ENCODE measurements around the gene UBR3.
"Not testable (repeated sequence)": the region's sequence is repeated elsewhere in the genome, so short reads cannot be mapped to it uniquely, and the experiment has no call there.

UBR3 gene

GRCh38 chr2:169900686-169901085 lies 73.4 kb downstream of the UBR3 start:
- no peaks in the 10 kb centered on the region for H3K4me1 ChIP-seq (ENCODE audit: control insufficient read depth, insufficient read depth, low read length, poor library complexity, severe bottlenecking)
- H3K36me3 ChIP-seq (ENCODE audit: control insufficient read depth, insufficient read depth, low read length) = peaks cover 5% of the 10 kb centered on the region
- no peak overlapping the region for H3K4me3 ChIP-seq (ENCODE audit: extremely low read depth, insufficient read depth, low read length, poor library complexity, severe bottlenecking)
- no peak overlapping the region for H3K27ac ChIP-seq (ENCODE audit: low read depth, low read length, severe bottlenecking)
- H3K9me3 ChIP-seq (ENCODE audit: control insufficient read depth, low read length) = no peaks in the 10 kb centered on the region
- 100% methylated on average over 1 of the region's 3 CpGs for WGBS, 2 experiments (ENCODE audit: insufficient coverage in 2 of 2)

DNA sequence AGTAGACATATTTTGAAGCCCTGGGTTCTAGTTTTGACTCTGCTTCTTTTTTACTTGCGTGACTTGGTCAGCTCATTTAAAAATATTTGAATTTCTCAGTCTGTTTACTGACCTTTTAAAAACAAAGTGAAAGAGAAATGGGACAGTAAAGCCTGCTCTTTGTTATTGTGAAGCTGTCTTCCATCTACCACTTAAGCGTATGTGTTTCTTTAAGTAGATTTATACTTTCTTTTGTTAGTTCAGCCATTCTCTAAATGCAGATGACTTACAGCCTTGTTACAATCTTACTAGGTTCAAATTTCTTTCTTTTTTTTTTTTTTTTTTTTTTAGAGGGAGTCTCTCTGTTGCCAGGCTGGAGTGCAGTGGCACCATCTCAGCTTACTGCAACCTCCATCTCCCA lies 79.5 kb downstream of the UBR3 start:
- no CpG with 5 or more reads among the region's 2 CpGs for WGBS, 2 experiments (ENCODE audit: insufficient coverage in 2 of 2)
- Histone ChIP-seq H3K9me3 (ENCODE audit: control insufficient read depth, low read length) (no peaks in the 10 kb centered on the region), H3K4me3 (ENCODE audit: extremely low read depth, insufficient read depth, low read length, poor library complexity, severe bottlenecking) (no peak overlapping the region), H3K36me3 (ENCODE audit: control insufficient read depth, insufficient read depth, low read length) (peaks cover 5% of the 10 kb centered on the region), H3K27ac (ENCODE audit: low read depth, low read length, severe bottlenecking) (no peak overlapping the region), H3K4me1 (ENCODE audit: control insufficient read depth, insufficient read depth, low read length, poor library complexity, severe bottlenecking) (no peaks in the 10 kb centered on the region)

DNA sequence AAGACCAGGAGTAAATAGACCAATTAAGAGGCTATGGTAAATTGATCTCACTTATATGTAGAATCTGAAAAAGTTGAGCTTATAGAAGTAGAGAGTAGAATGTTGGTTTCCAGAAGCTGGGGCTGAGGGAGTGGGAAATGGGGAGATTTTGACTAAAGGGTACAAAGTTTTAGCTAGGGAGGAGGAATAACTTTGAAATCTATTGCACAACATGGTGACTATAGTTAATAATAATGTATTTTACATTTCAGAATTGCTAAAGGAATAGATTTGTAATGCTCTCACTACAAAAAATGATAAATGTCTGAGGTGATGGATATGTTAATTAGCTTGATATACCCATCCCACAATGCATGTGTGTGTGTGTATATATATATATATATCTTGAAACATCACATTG lies 82.1 kb downstream of the UBR3 start:
- H3K4me1 ChIP-seq (ENCODE audit: control insufficient read depth, insufficient read depth, low read length, poor library complexity, severe bottlenecking) = no peaks in the 10 kb centered on the region
- peaks cover 5% of the 10 kb centered on the region for H3K36me3 ChIP-seq (ENCODE audit: control insufficient read depth, insufficient read depth, low read length)
- no peak overlapping the region for H3K4me3 ChIP-seq (ENCODE audit: extremely low read depth, insufficient read depth, low read length, poor library complexity, severe bottlenecking)
- H3K27ac ChIP-seq (ENCODE audit: low read depth, low read length, severe bottlenecking) = no peak overlapping the region
- no peaks in the 10 kb centered on the region for H3K9me3 ChIP-seq (ENCODE audit: control insufficient read depth, low read length)

GRCh38 chr2:169910109-169910799 lies 83.0 kb downstream of the UBR3 start:
- Histone ChIP-seq H3K36me3 (ENCODE audit: control insufficient read depth, insufficient read depth, low read length) (peaks cover 6% of the 10 kb centered on the region), H3K4me1 (ENCODE audit: control insufficient read depth, insufficient read depth, low read length, poor library complexity, severe bottlenecking) (no peaks in the 10 kb centered on the region), H3K9me3 (ENCODE audit: control insufficient read depth, low read length) (no peaks in the 10 kb centered on the region), H3K4me3 (ENCODE audit: extremely low read depth, insufficient read depth, low read length, poor library complexity, severe bottlenecking) (no peak overlapping the region), H3K27ac (ENCODE audit: low read depth, low read length, severe bottlenecking) (peak overlapping the region; percentile 48)
- WGBS, 2 experiments (ENCODE audit: insufficient coverage in 2 of 2) = 83 to 84% methylated on average over 4 of the region's 7 CpGs

DNA sequence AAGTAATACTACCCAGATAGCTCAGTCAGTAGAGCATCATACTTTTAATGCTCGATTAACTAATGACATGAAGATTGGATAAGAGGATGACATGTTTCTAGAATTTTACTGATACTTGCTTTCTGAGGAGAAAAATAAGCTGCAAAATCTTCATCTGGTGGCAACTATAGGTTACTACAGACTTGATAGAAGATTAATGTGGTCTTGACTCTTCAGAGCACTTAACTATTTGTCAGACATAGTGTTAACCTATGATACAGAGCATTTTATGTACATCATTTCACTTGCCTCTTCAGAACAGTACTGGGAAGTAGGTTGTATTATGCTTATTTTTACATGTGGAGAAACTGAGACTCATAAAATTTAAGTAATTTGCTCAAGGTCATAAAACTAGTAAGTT lies 83.9 kb downstream of the UBR3 start:
- no peaks in the 10 kb centered on the region for H3K4me1 ChIP-seq (ENCODE audit: control insufficient read depth, insufficient read depth, low read length, poor library complexity, severe bottlenecking)
- no peaks in the 10 kb centered on the region for H3K9me3 ChIP-seq (ENCODE audit: control insufficient read depth, low read length)
- H3K27ac ChIP-seq (ENCODE audit: low read depth, low read length, severe bottlenecking) = no peak overlapping the region
- peaks cover 9% of the 10 kb centered on the region for H3K36me3 ChIP-seq (ENCODE audit: control insufficient read depth, insufficient read depth, low read length)
- H3K4me3 ChIP-seq (ENCODE audit: extremely low read depth, insufficient read depth, low read length, poor library complexity, severe bottlenecking) = no peak overlapping the region
- WGBS, 2 experiments (ENCODE audit: insufficient coverage in 2 of 2) = 100% methylated on average over 1 of the region's 1 CpG

DNA sequence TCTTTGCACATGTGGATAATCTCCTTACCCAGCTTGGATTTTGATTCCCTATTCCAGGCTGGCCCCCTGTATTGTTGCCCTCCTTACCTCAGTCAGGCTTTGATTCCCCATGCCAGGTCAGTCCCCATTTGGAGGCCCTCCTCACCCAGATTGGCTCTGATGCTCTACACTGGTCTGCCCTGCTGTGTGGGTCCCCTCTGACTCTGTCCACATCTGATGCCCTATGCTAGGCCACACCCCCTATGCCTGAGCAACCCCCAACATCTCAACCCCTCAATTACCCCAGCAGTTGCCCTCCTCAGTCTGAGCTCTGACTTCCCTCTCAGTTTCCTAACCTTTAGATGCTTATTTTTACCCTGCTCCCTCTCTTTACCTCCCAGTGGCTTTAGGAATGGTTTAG lies 89.4 kb downstream of the UBR3 start:
- no peak overlapping the region for H3K4me3 ChIP-seq (ENCODE audit: extremely low read depth, insufficient read depth, low read length, poor library complexity, severe bottlenecking)
- no peaks in the 10 kb centered on the region for H3K4me1 ChIP-seq (ENCODE audit: control insufficient read depth, insufficient read depth, low read length, poor library complexity, severe bottlenecking)
- no peak overlapping the region for H3K27ac ChIP-seq (ENCODE audit: low read depth, low read length, severe bottlenecking)
- peaks cover 19% of the 10 kb centered on the region for H3K36me3 ChIP-seq (ENCODE audit: control insufficient read depth, insufficient read depth, low read length)
- H3K9me3 ChIP-seq (ENCODE audit: control insufficient read depth, low read length) = no peaks in the 10 kb centered on the region

DNA sequence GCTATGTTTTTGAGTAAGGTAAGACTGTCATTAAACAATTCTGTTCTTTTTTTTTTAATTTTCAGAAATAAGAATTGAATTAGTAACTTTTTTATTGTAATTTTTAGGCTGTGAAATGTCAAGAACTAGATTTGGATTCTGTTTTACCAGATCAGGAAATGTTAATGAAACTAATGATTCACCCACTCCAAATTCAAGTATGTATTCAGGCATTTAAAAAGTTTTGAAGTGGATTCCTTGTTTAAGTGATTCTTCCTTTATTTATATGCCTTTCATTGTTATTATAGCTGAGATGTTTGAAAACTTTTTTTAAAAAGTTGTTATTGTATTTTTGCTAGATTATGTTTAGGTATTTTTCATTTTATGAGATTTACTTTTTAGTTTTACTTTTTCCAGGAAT lies 96.7 kb downstream of the UBR3 start:
- H3K9me3 ChIP-seq (ENCODE audit: control insufficient read depth, low read length) = no peaks in the 10 kb centered on the region
- H3K4me3 ChIP-seq (ENCODE audit: extremely low read depth, insufficient read depth, low read length, poor library complexity, severe bottlenecking) = no peak overlapping the region
- peaks cover 17% of the 10 kb centered on the region for H3K36me3 ChIP-seq (ENCODE audit: control insufficient read depth, insufficient read depth, low read length)

DNA sequence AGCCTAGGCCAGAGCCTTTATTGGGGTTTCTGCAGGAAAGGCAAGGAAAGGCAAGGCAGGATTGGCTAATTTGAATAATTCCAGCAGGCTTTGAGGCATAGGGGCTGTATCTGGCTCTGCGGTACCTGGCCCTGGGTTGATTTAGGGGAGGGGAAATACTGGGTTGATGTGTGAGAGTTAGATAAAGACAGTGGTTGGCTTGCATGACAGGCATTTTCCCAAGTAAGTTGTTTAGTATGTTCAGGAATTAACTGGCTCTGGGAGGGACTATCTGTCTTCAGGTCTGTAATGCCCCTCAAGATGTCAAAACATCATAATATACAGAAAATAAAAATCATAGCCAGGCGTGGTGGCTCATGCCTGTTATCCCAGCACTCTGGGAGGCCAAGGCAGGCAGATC lies 98.7 kb downstream of the UBR3 start:
- WGBS, 2 experiments (ENCODE audit: insufficient coverage in 2 of 2) = 90 to 100% methylated on average over 1 to 2 of the region's 2 CpGs
- H3K27ac ChIP-seq (ENCODE audit: low read depth, low read length, severe bottlenecking) = no peak overlapping the region
- H3K9me3 ChIP-seq (ENCODE audit: control insufficient read depth, low read length) = no peaks in the 10 kb centered on the region
- no peaks in the 10 kb centered on the region for H3K4me1 ChIP-seq (ENCODE audit: control insufficient read depth, insufficient read depth, low read length, poor library complexity, severe bottlenecking)
- peaks cover 24% of the 10 kb centered on the region for H3K36me3 ChIP-seq (ENCODE audit: control insufficient read depth, insufficient read depth, low read length)
- no peak overlapping the region for H3K4me3 ChIP-seq (ENCODE audit: extremely low read depth, insufficient read depth, low read length, poor library complexity, severe bottlenecking)

More for the DNA sequence above, 96.7 kb downstream of the UBR3 start:
- H3K4me1 ChIP-seq (ENCODE audit: control insufficient read depth, insufficient read depth, low read length, poor library complexity, severe bottlenecking) = no peaks in the 10 kb centered on the region
- no peak overlapping the region for H3K27ac ChIP-seq (ENCODE audit: low read depth, low read length, severe bottlenecking)

DNA sequence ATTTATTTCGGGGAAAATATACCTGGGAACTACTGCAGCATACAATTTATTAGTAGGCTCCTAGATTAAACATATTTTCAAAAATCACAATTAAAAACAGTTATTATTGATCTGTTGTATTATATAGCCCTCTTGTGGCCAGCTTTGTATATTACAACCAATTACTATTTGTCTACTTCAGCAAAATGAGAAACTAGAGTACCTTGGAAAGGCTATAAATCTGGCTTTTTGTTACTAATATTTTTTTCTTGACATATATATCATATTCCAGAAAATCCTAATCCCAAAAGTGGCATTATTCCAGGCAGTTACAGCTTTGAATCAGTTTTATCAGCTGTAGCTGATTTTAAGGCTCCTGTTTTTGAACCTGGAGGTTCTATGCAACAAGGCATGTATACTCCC lies 101.2 kb downstream of the UBR3 start:
- Histone ChIP-seq H3K9me3 (ENCODE audit: control insufficient read depth, low read length) (no peaks in the 10 kb centered on the region), H3K4me3 (ENCODE audit: extremely low read depth, insufficient read depth, low read length, poor library complexity, severe bottlenecking) (no peak overlapping the region), H3K36me3 (ENCODE audit: control insufficient read depth, insufficient read depth, low read length) (peaks cover 24% of the 10 kb centered on the region), H3K4me1 (ENCODE audit: control insufficient read depth, insufficient read depth, low read length, poor library complexity, severe bottlenecking) (no peaks in the 10 kb centered on the region), H3K27ac (ENCODE audit: low read depth, low read length, severe bottlenecking) (no peak overlapping the region)
- WGBS, 2 experiments (ENCODE audit: insufficient coverage in 2 of 2) = no CpG with 5 or more reads among the region's 1 CpG

- H3K9me3 ChIP-seq (ENCODE audit: control insufficient read depth, low read length) = no peaks in the 10 kb centered on the region
- no peaks in the 10 kb centered on the region for H3K4me1 ChIP-seq (ENCODE audit: control insufficient read depth, insufficient read depth, low read length, poor library complexity, severe bottlenecking)
- peaks cover 20% of the 10 kb centered on the region for H3K36me3 ChIP-seq (ENCODE audit: control insufficient read depth, insufficient read depth, low read length)
- H3K27ac ChIP-seq (ENCODE audit: low read depth, low read length, severe bottlenecking) = no peak overlapping the region
- no CpG with 5 or more reads among the region's 2 CpGs for WGBS, 2 experiments (ENCODE audit: insufficient coverage in 2 of 2)
- no peak overlapping the region for H3K4me3 ChIP-seq (ENCODE audit: extremely low read depth, insufficient read depth, low read length, poor library complexity, severe bottlenecking)
Measured at GRCh38 chr2:169933124-169933711, 106.0 kb downstream of the UBR3 start.

- 94 to 100% methylated on average over 2 to 3 of the region's 5 CpGs for WGBS, 2 experiments (ENCODE audit: insufficient coverage in 2 of 2)
- not testable (repeated sequence) for H3K9me3 ChIP-seq (ENCODE audit: control insufficient read depth, low read length); H3K27ac ChIP-seq (ENCODE audit: low read depth, low read length, severe bottlenecking); H3K4me3 ChIP-seq (ENCODE audit: extremely low read depth, insufficient read depth, low read length, poor library complexity, severe bottlenecking); H3K4me1 ChIP-seq (ENCODE audit: control insufficient read depth, insufficient read depth, low read length, poor library complexity, severe bottlenecking); H3K36me3 ChIP-seq (ENCODE audit: control insufficient read depth, insufficient read depth, low read length)
Measured at GRCh38 chr2:169936652-169937051, 109.4 kb downstream of the UBR3 start.
